ENCODE data around the gene CCDC146.
"Not testable (repeated sequence)": the region's sequence is repeated elsewhere in the genome, so short reads cannot be mapped to it uniquely, and the experiment has no call there.

The CCDC146 gene

DNA sequence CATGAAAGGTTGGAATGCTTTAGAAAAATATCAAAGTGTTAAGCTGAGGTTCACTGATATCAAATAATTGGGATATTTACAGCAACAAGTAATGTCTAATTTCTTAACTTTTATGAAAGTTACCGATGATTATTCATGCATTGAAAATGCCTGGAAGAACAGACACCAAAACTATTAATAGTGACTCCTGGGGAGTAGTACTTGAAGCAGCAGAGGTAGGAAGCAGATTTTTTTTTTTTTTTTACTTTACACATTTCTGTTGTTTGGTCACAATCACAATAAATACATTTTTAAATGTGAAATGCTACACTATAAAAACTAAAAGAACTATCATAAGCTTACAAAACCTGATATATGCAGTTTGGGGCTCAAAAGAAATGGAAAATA is 147.7 kb downstream of the CCDC146 start:
- no peak for DNase-seq (ENCODE audit: low read depth, low spot score)
- TF ChIP-seq, protein P1, sequence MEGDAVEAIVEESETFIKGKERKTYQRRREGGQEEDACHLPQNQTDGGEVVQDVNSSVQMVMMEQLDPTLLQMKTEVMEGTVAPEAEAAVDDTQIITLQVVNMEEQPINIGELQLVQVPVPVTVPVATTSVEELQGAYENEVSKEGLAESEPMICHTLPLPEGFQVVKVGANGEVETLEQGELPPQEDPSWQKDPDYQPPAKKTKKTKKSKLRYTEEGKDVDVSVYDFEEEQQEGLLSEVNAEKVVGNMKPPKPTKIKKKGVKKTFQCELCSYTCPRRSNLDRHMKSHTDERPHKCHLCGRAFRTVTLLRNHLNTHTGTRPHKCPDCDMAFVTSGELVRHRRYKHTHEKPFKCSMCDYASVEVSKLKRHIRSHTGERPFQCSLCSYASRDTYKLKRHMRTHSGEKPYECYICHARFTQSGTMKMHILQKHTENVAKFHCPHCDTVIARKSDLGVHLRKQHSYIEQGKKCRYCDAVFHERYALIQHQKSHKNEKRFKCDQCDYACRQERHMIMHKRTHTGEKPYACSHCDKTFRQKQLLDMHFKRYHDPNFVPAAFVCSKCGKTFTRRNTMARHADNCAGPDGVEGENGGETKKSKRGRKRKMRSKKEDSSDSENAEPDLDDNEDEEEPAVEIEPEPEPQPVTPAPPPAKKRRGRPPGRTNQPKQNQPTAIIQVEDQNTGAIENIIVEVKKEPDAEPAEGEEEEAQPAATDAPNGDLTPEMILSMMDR (IDR thresholded peaks at IDR 0.05; ENCODE audit: low read depth, low read length): no peak
- in situ Hi-C loops (cut with HindIII; ENCODE audit: low sequenced_read_pairs): no loop called here
- no peak overlapping the region for H3K4me3 ChIP-seq (ENCODE audit: low read depth, low read length)

DNA sequence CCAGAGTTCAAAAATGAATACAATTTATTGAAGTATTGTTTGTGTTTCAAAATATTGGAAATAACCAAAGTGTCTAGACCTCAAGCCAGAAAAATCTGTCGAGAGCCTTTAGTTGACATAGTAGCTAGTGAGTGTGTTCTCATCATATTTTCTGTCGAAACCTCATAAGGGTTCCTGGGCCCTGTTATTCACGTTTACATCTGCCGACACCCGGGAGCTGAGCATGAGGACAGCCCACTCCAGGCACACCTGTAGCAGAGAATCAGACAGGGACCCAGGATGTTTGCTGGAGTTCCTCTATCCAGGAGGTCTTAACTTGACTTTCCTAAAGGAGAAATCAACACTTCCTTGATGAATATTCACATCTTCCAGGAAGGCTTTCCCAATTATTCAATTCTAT is 149.4 kb downstream of the CCDC146 start:
- H3K4me3 ChIP-seq (ENCODE audit: low read depth, low read length): no peak overlapping the region
- in situ Hi-C loops (cut with HindIII; ENCODE audit: low sequenced_read_pairs): no loop called here
- DNase-seq (ENCODE audit: low read depth, low spot score): no peak
- TF ChIP-seq, protein P1 (IDR thresholded peaks at IDR 0.05; ENCODE audit: low read depth, low read length): no peak

GRCh38 chr7:77275663-77276062 is 153.2 kb downstream of the CCDC146 start:
- DNase-seq (ENCODE audit: low read depth, low spot score): peak; percentile 37
- in situ Hi-C loops (cut with HindIII; ENCODE audit: low sequenced_read_pairs); H3K4me3 ChIP-seq (ENCODE audit: low read depth, low read length): not testable (repeated sequence)

DNA sequence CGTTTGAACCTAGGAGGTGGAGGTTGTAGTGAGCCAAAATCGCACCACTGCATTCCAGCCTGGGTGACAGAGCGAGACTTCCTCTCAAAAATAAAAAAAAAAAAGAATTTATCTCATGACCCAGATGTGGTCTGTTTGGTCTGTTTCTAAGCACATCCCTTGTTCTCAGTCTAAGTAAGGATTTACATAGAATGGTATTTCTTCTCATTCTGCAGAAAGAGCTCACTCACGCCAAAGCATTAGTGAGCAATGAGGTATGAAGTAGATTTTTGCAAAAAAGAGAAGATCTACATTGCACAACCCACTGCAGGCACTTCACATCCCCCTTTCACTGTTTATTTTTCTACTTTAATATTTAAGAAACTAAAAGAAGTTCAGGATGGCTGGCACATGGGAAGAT is 153.7 kb downstream of the CCDC146 start:
- in situ Hi-C loops (cut with HindIII; ENCODE audit: low sequenced_read_pairs): no loop called here
- TF ChIP-seq, protein P1 (IDR thresholded peaks at IDR 0.05; ENCODE audit: low read depth, low read length): no peak
- H3K4me3 ChIP-seq (ENCODE audit: low read depth, low read length): no peak overlapping the region
- no peak for DNase-seq (ENCODE audit: low read depth, low spot score)

DNA sequence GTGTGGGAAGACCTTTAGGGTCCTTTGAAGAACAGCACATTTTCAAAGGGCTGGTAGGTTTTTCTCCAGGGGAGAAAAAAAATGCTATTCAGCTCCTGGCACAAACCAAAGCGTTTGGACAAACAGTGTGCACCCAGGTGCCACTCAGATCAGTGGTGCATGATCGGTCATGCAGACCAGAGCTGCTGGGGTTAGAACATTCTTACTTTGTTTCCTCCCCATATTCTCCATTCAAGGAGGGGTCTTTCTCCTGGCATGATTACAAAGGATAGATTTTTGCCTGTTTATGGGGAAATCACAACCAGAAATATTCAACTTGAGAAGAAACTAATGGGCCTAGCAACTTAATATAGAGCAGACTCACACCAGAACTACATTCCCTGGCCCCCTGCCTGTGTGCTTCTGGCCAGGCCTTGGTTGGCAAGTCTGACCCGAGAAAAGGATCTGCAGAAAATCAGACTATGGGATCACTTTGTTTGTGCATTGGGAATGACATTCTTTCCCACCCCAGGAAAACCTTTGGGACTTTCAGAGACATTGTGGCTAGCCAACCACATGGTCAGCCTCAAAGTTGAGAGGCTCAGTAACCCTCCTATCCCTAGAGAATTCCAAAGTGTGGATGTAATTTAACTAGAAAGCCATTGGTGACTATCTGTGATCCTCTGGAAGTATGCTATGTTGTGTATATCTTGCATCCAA is 159.5 kb downstream of the CCDC146 start:
- no peak overlapping the region for H3K4me3 ChIP-seq (ENCODE audit: low read depth, low read length)
- no peak for DNase-seq (ENCODE audit: low read depth, low spot score)
- TF ChIP-seq, protein P1 (IDR thresholded peaks at IDR 0.05; ENCODE audit: low read depth, low read length): no peak
- in situ Hi-C loops (cut with HindIII; ENCODE audit: low sequenced_read_pairs): no loop called here

- in situ Hi-C loops (cut with HindIII; ENCODE audit: low sequenced_read_pairs): no loop called here
- TF ChIP-seq, protein P1 (IDR thresholded peaks at IDR 0.05; ENCODE audit: low read depth, low read length): no peak
Measured at GRCh38 chr7:77282897-77283296, 160.5 kb downstream of the CCDC146 start.

GRCh38 chr7:77284005-77284404 is 161.6 kb downstream of the CCDC146 start:
- no peak for DNase-seq (ENCODE audit: low read depth, low spot score)
- H3K4me3 ChIP-seq (ENCODE audit: low read depth, low read length): no peak overlapping the region
- TF ChIP-seq, protein P1 (IDR thresholded peaks at IDR 0.05; ENCODE audit: low read depth, low read length): no peak
- in situ Hi-C loops (cut with HindIII; ENCODE audit: low sequenced_read_pairs): no loop called here

More at GRCh38 chr7:77282897-77283296, 160.5 kb downstream of the CCDC146 start:
- no peak overlapping the region for H3K4me3 ChIP-seq (ENCODE audit: low read depth, low read length)
- no peak for DNase-seq (ENCODE audit: low read depth, low spot score)
